PFSK-1 (cell line): ENCODE results near the gene AQP1.

Experiments
- FOXP2 ChIP-seq: optimal IDR thresholded peaks from 2 replicates; pipeline ENCODE3; 2011; ENCODE audit warnings: borderline replicate concordance, control low read depth, inconsistent platforms; ENCODE audit not compliant: insufficient read depth; ENCODE audit errors: extremely low read length, extremely low read depth
- POLR2AphosphoS5 ChIP-seq: IDR thresholded peaks from 2 replicates; pipeline ENCODE4 v1.6.1; 2012; ENCODE audit warnings: low read depth, mild to moderate bottlenecking, control low read depth, low read length, moderate library complexity
- REST ChIP-seq, 2 experiments: IDR thresholded peaks; 2 replicates each; pipeline versions ENCODE4 v1.6.1 to v1.8.0; 2011 to 2012; ENCODE audit warnings: low read depth in 2 of 2, low read length in 2 of 2, control low read depth in 1 of 2, inconsistent platforms in 1 of 2, mild to moderate bottlenecking in 1 of 2, moderate library complexity in 1 of 2; ENCODE audit not compliant: insufficient read depth in 1 of 2
- SIN3A ChIP-seq: IDR thresholded peaks from 2 replicates; pipeline ENCODE4 v1.6.1; 2012; ENCODE audit warnings: mild to moderate bottlenecking, low read length, moderate library complexity, borderline replicate concordance; ENCODE audit not compliant: insufficient read depth
- TAF1 ChIP-seq: IDR thresholded peaks from 2 replicates; pipeline ENCODE4 v1.6.1; 2012; ENCODE audit warnings: low read length, control low read depth, borderline replicate concordance; ENCODE audit not compliant: insufficient read depth

AQP1 gene

DNA sequence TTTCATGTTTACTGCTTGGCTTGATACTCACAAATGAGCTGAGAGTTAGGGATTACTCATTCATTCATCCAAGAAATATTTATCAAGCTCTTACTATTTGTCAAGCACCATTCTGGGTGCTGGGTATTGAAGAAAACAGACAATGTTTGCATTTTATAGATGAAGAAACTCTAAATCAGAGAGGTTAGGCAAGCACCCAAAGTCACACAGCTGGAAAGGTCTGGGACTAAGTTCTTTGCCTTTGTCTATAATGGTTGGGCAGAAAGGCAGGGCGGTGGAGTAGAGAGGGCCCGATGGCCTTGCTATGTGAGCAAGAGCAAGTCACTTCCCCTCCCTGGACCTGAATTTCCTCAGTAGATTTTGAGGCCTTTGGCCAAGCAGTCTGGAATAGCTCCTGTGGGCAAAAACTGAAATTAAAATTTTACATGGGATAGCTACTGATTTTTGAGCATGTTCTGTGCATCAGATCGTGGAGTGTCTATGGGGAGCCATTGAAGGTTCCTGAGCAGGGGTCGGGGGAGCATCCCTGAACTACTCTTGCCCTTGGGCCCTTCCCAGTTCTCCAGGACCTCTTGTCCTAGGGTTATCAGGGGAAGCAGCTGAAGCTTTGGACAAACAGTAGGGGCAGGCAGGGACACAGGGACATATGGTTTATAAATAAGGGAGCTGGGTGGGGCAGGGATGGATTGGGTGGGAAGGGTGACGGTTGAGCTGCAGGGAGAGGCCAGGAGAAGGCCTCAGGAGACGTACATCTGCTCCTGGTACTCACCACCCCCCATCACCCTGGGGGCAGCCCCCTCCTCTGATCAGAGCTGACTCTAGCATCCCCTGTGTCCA, 23.3 kb downstream of the AQP1 start:
- TF ChIP-seq SIN3A (no peak), TAF1 (no peak), REST (IDR thresholded peaks at IDR 0.05; ENCODE audit: insufficient read depth in 1 of 2, low read depth in 2 of 2, low read length in 2 of 2) (no peak), POLR2AphosphoS5 (no peak), FOXP2 (no peak)

DNA sequence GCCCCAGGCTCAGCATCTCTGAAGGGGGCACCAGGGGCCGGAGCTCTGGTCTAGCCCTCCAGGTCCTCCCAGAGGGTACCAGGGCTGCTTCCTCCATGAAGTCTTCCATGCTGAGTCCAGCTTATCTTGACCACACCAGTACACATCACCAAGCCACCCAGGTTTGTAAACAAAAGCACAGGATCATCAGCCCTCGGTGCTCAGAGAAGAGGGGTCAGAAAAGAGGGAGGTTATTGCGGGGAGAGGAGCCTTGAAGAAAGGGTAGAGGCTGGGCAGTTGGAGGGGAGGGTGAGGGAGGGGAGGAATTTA, 23.9 kb downstream of the AQP1 start:
- no peak for TF ChIP-seq POLR2AphosphoS5
- no peak for TF ChIP-seq TAF1
- no peak for TF ChIP-seq FOXP2
- TF ChIP-seq SIN3A = no peak
- no peak for TF ChIP-seq REST (IDR thresholded peaks at IDR 0.05; ENCODE audit: insufficient read depth in 1 of 2, low read depth in 2 of 2, low read length in 2 of 2)

DNA sequence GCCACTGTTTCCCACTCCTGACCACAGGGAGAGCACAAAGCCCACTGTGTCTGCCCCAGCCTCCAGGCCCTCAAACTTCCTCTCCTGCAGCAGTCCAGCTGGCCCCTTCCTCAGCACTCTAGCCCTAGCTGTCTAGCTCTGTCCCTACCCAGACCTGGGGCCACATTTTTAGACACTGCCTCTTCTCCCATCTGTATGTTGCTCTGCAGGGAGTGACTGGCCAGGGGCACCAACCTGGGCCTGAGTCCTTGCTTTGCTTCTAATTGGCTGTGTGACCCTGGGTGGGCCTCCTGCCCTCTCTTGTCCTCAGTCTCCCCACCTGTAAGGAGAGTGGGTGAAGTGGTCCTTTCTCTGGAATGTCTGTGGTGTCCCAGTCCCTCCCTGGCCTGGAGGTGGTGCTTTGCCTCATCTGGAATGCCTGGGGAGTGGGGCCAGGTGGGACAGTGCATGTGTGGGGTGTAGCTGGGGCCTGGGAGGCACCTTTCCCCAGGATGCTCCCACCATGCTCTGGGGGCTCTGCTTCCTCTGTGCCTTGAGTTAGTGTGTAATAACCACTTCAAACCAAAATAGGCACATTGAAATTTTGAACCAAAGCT, 25.1 kb downstream of the AQP1 start:
- no peak for TF ChIP-seq REST (IDR thresholded peaks at IDR 0.05; ENCODE audit: insufficient read depth in 1 of 2, low read depth in 2 of 2, low read length in 2 of 2)
- TF ChIP-seq SIN3A = no peak
- no peak for TF ChIP-seq TAF1
- no peak for TF ChIP-seq FOXP2
- no peak for TF ChIP-seq POLR2AphosphoS5

DNA sequence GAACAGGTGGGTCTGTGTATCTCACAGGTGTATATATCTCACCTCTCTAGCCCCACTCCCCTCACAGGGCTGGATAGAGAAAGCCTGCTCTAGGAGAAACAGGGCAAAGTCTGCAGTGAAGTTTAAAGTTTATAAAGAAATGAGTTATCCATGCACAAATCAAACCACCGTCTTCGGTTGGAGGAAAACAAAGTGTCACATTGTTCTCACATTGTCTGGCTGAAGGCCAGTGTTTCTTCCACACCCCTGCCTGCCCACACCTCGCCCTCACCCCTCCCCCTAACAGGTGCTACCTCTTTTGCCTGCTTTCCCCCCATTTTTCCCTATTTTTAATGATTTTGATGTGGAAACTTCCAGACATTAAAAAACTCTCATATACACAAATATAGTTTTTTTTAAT, 25.8 kb downstream of the AQP1 start:
- TF ChIP-seq POLR2AphosphoS5 (no peak), TAF1 (no peak), REST (IDR thresholded peaks at IDR 0.05; ENCODE audit: insufficient read depth in 1 of 2, low read depth in 2 of 2, low read length in 2 of 2) (no peak), FOXP2 (no peak), SIN3A (no peak)
